SH-SY5Y (cell line): ENCODE data around the gene SPC24.

Experiments used
- GATA2 ChIP-seq: IDR thresholded peaks from 2 replicates; pipeline ENCODE4 v1.6.1; 2011; ENCODE audit warnings: mild to moderate bottlenecking, low read depth, low read length
- GATA3 ChIP-seq: IDR thresholded peaks from 2 replicates; pipeline ENCODE4 v1.6.1; 2011; ENCODE audit warnings: low read depth, mild to moderate bottlenecking, low read length, moderate library complexity

Gene SPC24

GRCh38 chr19:11175920-11176319 lies 20.3 kb upstream of the SPC24 start:
- TF ChIP-seq GATA3 (no peak), GATA2 (no peak)

GRCh38 chr19:11174336-11174735 lies 18.8 kb upstream of the SPC24 start:
- no peak for TF ChIP-seq GATA3
- TF ChIP-seq GATA2, result no peak

GRCh38 chr19:11173516-11174155 lies 18.1 kb upstream of the SPC24 start:
- TF ChIP-seq GATA3, result no peak
- no peak for TF ChIP-seq GATA2

- TF ChIP-seq GATA2, result no peak
- TF ChIP-seq GATA3, result no peak
These were observed 17.0 kb upstream of the SPC24 start for GRCh38 chr19:11172576-11172975.

DNA sequence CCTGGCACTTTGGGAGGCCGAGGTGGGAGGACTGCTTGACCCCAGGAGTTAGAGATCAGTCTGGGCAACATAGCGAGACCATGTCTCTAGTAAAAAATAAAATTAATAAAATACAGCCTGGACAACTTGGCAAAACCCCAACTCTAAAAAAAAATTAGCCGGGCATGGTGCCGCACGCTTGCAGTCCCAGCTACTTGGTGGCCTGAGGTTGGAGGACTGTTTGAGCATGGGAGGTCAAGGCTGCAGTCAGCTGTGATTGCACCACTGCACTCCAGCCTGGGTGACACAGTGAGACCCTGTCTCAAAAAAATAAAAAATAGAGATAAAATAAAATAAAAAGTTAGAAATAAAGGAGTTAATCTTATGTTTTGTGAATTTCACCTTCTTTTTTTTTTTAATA lies 15.6 kb upstream of the SPC24 start:
- TF ChIP-seq GATA3 (no peak), GATA2 (no peak)

GRCh38 chr19:11169896-11170678 lies 14.5 kb upstream of the SPC24 start:
- TF ChIP-seq GATA2 (no peak), GATA3 (no peak)

DNA sequence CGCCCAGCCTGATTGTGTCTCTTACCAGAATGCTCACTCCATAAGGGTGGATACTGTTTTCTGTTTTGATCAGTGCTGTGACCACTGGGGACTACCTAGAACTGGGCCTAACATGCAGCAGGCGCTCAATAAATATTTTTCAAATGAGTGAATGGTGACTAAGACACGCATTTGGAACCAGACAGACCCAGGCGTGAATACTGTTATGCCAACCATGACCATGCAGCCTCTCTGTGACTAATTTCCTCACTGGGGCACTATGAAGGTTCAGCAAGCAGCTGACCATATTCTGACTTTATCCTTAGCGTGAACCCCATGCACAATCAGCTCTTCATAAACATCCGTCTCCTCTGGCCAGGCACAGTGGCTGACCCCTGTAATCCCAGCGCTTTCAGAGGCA lies 13.0 kb upstream of the SPC24 start:
- TF ChIP-seq GATA2 (no peak), GATA3 (no peak)

DNA sequence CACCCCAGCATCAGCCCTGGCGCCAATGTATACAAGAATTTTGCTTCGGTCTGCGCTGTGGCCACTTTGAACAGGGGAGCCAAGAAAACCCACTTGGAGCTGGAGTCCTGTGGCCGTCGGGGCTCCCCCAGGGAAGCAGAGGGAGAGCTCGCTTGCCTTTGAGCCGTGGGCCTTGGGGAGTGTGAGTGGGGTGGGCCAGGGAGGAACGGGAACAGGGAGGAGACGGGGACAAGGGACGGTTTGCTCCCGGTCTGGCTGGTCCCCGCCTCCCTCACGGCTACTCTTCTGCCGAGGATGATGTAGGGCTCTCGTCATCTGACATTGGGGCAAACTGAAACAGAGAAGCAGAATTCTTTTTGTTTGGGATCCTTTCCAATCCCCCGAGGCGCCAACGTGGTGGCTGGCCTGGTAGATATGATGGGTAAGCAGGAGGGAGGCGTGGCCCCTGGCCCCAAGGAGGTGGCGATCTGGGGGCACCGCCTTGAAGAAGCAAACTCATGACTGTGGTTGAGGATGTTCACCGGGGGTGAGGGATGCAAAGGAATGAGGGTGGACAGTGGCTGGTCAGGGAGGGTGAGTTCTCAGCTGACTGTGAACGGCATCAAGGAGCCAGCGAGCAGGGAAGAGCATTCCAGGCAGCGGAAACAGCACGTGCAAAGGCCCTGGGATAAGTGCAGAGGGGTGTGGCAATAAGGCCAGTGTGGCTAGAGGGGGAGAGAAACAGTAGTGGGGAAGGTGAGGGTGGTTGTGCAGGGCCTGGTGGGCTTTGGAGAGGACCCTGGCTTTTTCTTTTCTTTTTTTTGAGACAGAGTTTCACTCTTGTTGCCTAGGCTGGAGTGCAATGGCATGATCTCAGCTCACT lies 10.9 kb upstream of the SPC24 start:
- TF ChIP-seq GATA2, result no peak
- TF ChIP-seq GATA3, result no peak

DNA sequence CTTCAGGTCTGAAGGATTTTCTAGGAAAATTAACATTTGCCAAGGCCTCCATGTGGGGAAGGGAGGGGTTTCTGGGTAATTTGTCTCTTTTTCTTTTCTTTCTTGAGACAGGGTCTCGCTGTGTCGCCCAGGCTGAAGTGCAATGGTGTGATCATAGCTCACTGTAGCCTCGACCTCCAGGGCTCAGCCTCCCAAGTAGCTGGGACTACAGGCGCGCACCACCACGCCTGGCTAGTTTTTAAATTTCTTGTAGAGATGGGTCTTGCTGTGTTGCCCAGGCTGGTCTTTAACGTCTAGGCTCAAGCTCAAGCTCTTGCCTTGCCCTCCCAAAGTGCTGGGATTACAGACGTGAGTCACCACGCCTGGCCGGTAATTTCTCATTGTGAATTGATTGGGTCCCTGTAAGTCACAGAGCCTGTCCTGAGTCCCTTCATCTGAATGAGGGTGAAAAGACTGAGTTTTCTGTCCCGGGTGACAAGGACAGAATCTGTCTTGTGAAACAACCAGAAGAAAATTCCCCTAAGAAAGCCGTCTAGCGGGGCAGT lies 10.0 kb upstream of the SPC24 start:
- TF ChIP-seq GATA3 (no peak), GATA2 (no peak)

DNA sequence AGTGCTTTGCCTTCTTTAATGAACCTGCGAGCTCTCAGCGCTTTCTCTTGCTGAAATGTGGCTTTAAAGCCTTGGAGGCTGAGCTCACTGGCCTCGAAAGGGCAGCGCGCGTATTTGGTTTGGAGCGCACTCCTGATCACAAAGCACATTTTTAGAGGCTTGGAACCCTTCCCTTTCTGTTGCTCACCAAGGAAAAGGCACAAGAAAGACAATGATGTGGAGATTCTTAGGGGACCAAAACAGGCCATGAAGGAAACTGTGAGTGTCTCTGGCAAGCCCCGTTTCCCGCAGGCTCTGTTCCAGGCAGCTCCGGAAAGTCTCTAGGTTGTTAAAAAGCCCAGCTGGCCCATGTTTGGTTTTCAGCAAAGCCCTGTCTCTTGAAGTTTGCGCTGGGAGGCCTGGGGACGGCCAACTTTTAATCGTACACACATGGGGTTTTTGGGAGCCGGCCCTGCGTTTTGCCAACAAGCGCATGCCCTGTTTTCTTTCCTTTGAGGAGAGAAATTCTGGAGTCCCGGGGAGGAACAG lies 9.4 kb upstream of the SPC24 start:
- TF ChIP-seq GATA2 (no peak), GATA3 (no peak)

DNA sequence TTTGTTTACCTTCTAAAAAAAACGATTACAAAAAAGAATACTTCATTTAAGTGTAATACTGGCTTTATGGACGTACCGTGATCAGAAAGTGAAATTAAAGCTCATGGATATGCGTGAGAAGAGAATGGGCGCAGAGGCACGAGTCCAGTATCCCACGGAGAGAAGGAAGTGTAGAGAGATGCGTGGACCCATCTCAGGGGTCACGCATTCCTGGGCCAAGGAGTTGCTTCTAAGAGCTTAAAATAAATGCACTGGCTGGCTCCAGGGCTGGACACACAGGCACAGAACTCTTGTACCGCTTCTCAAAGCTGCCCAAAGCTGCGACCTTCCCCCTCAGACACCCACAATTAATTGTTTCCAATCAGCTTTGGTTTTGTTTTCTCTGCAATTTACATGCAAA lies 8.7 kb upstream of the SPC24 start:
- TF ChIP-seq GATA3 (no peak), GATA2 (no peak)

DNA sequence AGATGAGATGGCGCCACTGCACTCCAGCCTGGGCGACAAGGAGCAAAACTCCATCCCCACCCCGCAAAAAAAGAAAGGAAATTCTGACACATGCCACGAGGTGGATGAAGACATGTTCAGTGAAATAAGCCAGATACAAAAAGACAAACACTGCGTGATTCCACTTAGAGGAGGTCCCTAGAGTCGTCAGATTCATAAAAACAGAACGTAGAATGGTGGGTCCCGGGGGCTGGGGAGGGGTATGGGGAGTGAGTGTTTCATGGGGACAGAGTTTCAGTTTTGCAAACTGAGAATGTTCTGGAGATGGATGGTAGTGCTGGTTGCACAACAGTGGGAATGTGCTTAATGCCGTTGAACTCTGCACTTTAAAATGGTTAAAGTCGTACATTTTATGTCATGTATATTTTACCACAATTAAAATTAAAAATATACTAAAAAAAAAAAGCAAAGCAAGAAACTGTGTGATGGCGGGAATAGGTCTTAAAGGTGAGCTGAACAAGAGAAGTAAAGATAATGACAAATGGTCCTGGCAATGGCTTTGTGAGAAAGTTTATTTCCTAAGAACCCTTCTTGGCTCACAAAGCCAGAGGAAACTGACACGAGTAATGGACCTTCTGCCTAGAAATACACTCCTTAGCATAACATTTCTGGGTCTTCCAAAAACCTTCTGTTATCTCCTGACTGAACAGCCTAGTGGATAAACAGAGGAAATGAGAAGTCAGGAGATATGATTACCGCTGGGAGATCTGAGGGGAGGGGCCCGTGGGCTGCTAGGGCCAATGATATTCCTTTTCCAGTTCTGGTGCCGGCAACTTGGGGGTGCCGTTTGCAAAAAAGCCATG lies 4.2 kb upstream of the SPC24 start:
- TF ChIP-seq GATA3 (no peak), GATA2 (no peak)

GRCh38 chr19:11154683-11155047 lies 917 bp downstream of the SPC24 start:
- TF ChIP-seq GATA3 (no peak), GATA2 (no peak)
